Neural cell (in vitro differentiated cells): Measurements from ENCODE around the gene SDF4. TPM values are rescaled to one million over a fixed set of nuclear protein-coding genes. Genes with fewer than 3 reads are reported as not detected.

Source experiments
- H2AFZ ChIP-seq: fragments of 200-600, 300-800 bp; sonication (generic), shearing (Covaris generic); 2 replicates; pipeline ENCODE4 v1.6.0; 2014; ENCODE audit warnings: low read depth, mild to moderate bottlenecking, antibody characterized with exemption, low read length, moderate library complexity
- H3F3A ChIP-seq: fragments of 200-600 bp; shearing (Covaris generic); 2 replicates; pipeline ENCODE4 v1.6.1; 2016; ENCODE audit warnings: mild to moderate bottlenecking, moderate library complexity, mixed read lengths, antibody characterized with exemption, low read length; ENCODE audit not compliant: insufficient read depth, poor library complexity, severe bottlenecking
- H3K27ac ChIP-seq: fragments of 200-600, 300-800 bp; sonication (generic), shearing (Covaris generic); 2 replicates; pipeline ENCODE4 v1.5.1; 2014; ENCODE audit warnings: mild to moderate bottlenecking, low read length, moderate library complexity
- H3K27me3 ChIP-seq: fragments of 300-800, 200-600 bp; sonication (generic), shearing (Covaris generic); 2 replicates; pipeline ENCODE4 v1.6.0; 2014; ENCODE audit warnings: mild to moderate bottlenecking, low read depth, low read length, moderate library complexity; ENCODE audit not compliant: insufficient read depth
- H3K36me3 ChIP-seq: fragments of 300-800, 200-600 bp; sonication (generic), shearing (Covaris generic); 2 replicates; pipeline ENCODE4 v1.5.1; 2014; ENCODE audit warnings: mild to moderate bottlenecking, antibody characterized with exemption, low read length, moderate library complexity; ENCODE audit not compliant: insufficient read depth
- H3K4me2 ChIP-seq: fragments of 300-800, 200-600 bp; sonication (generic), shearing (Covaris generic); 2 replicates; pipeline ENCODE4 v1.6.0; 2014; ENCODE audit warnings: mild to moderate bottlenecking, low read length
- H3K4me3 ChIP-seq: fragments of 300-800, 200-600 bp; sonication (generic), shearing (Covaris generic); 2 replicates; pipeline ENCODE4 v1.5.1; 2014; ENCODE audit warnings: mild to moderate bottlenecking, low read length, moderate library complexity
- H3K79me2 ChIP-seq: fragments of 200-600 bp; shearing (Covaris generic); replicated peaks from 2 replicates; pipeline ENCODE4 v1.6.0; 2014; ENCODE audit warnings: mild to moderate bottlenecking, low read length, moderate library complexity; ENCODE audit not compliant: insufficient read depth
- H3K9ac ChIP-seq: fragments of 300-800, 200-600 bp; sonication (generic), shearing (Covaris generic); 2 replicates; pipeline ENCODE4 v1.6.1; 2016; ENCODE audit warnings: mild to moderate bottlenecking, low read length, mixed read lengths
- H3K9me2 ChIP-seq: fragments of 200-600 bp; shearing (Covaris generic); 2 replicates; pipeline ENCODE4 v1.6.1; 2016; ENCODE audit warnings: mild to moderate bottlenecking, low read length, mixed read lengths; ENCODE audit not compliant: insufficient read depth
- H3K9me3 ChIP-seq: fragments of 200-600, 300-800 bp; sonication (generic), shearing (Covaris generic); 2 replicates; pipeline ENCODE4 v1.6.1; 2016; ENCODE audit warnings: mild to moderate bottlenecking, mixed run types, low read length, moderate library complexity, mixed read lengths
- H4K20me1 ChIP-seq: fragments of 200-600 bp; shearing (Covaris generic); 2 replicates; pipeline ENCODE4 v1.6.1; 2016; ENCODE audit warnings: mild to moderate bottlenecking, mixed run types; ENCODE audit not compliant: insufficient read depth
- CTCF ChIP-seq: fragments of 450-650 bp; IDR thresholded peaks from 2 replicates; pipeline ENCODE4 v1.5.1; 2014; ENCODE audit warnings: antibody characterized with exemption, mild to moderate bottlenecking, moderate library complexity; ENCODE audit not compliant: poor library complexity, severe bottlenecking
- EP300 ChIP-seq: fragments of 450-650 bp; conservative IDR thresholded peaks from 2 replicates; pipeline ENCODE4 v1.6.1; 2014; ENCODE audit warnings: antibody characterized with exemption, mild to moderate bottlenecking, moderate library complexity; ENCODE audit not compliant: poor library complexity, severe bottlenecking
- EZH2 ChIP-seq: fragments of 200-600, 300-800 bp; shearing (Covaris generic), sonication (generic); IDR thresholded peaks from 2 replicates; pipeline ENCODE4 v1.6.1; 2014; ENCODE audit warnings: antibody characterized with exemption, low read length, borderline replicate concordance, mild to moderate bottlenecking; ENCODE audit not compliant: insufficient read depth, poor library complexity, severe bottlenecking
- MXI1 ChIP-seq: fragments of 450-650 bp; conservative IDR thresholded peaks from 2 replicates; pipeline ENCODE4 v1.6.1; 2014; ENCODE audit warnings: antibody characterized with exemption, mild to moderate bottlenecking; ENCODE audit not compliant: poor library complexity, severe bottlenecking
- POLR2AphosphoS5 ChIP-seq: IDR thresholded peaks from 2 replicates; pipeline ENCODE4 v1.6.1; 2012
- RAD21 ChIP-seq: fragments of 450-650 bp; conservative IDR thresholded peaks from 2 replicates; pipeline ENCODE4 v1.6.1; 2014; ENCODE audit warnings: antibody characterized with exemption, mild to moderate bottlenecking, moderate library complexity
- SMC3 ChIP-seq: fragments of 450-650 bp; conservative IDR thresholded peaks from 2 replicates; pipeline ENCODE4 v1.6.1; 2014; ENCODE audit warnings: antibody characterized with exemption, mild to moderate bottlenecking, moderate library complexity; ENCODE audit not compliant: poor library complexity
- TAF1 ChIP-seq: IDR thresholded peaks from 2 replicates; pipeline ENCODE4 v1.6.1; 2012; ENCODE audit warnings: low read depth
- polyA plus RNA-seq: library from polyadenylated mRNA; depleted of rRNA; stranded (reverse); fragments of >200 nt; gene quantifications from 2 replicates; pipeline ENCODE4 v1.2.3, GENCODE V29; 2014
- TF ChIP-seq, protein P1 (sequence below): IDR thresholded peaks from 2 replicates; pipeline ENCODE4 v1.6.1; 2012; ENCODE audit warnings: borderline replicate concordance

SDF4 gene
- polyA plus RNA-seq, 1 donor from 2014 or later = 91.2 TPM

GRCh38 chr1:1255078-1255477, 23.3 kb upstream of the SDF4 start:
- no peak overlapping the region for H2AFZ ChIP-seq
- H3K27me3 ChIP-seq = no peaks in the 10 kb centered on the region
- no peaks in the 10 kb centered on the region for H4K20me1 ChIP-seq
- no peak overlapping the region for H3K9ac ChIP-seq
- H3K4me2 ChIP-seq = no peak overlapping the region
- no peak for TF ChIP-seq SMC3
- H3K79me2 ChIP-seq = no peaks in the 10 kb centered on the region
- H3K9me3 ChIP-seq = no peaks in the 10 kb centered on the region
- H3F3A ChIP-seq = no peaks in the 10 kb centered on the region
- no peak overlapping the region for H3K27ac ChIP-seq
- no peaks in the 10 kb centered on the region for H3K36me3 ChIP-seq
- no peaks in the 10 kb centered on the region for H3K9me2 ChIP-seq
- no peak overlapping the region for H3K4me3 ChIP-seq

DNA sequence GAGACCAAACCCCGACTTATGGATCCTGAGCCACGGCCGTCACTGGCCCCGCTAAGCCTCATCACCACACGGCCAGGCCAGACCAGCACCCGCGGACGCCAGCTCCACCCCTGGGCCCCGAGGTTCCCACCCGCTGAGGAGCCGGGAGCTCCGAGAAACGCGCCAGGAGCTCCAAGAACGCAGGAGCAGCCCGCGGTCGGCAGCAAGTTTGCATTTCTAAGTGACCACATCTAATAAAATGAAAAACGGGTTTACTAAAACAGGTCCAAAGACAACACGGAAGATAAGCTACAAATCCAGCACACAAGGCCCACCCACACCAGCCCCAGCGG, 22.8 kb upstream of the SDF4 start:
- no peak overlapping the region for H3K4me3 ChIP-seq
- H3K27me3 ChIP-seq = no peaks in the 10 kb centered on the region
- no peak overlapping the region for H3K4me2 ChIP-seq
- H3K27ac ChIP-seq = no peak overlapping the region
- H2AFZ ChIP-seq = no peak overlapping the region
- H3K9me3 ChIP-seq = no peaks in the 10 kb centered on the region
- no peaks in the 10 kb centered on the region for H3K79me2 ChIP-seq
- no peaks in the 10 kb centered on the region for H4K20me1 ChIP-seq
- no peaks in the 10 kb centered on the region for H3K36me3 ChIP-seq
- H3K9me2 ChIP-seq = no peaks in the 10 kb centered on the region
- no peak overlapping the region for H3K9ac ChIP-seq
- H3F3A ChIP-seq = no peaks in the 10 kb centered on the region
- TF ChIP-seq TAF1 (no peak), EZH2 (no peak), POLR2AphosphoS5 (no peak), RAD21 (no peak), EP300 (no peak)
- TF ChIP-seq, protein P1, sequence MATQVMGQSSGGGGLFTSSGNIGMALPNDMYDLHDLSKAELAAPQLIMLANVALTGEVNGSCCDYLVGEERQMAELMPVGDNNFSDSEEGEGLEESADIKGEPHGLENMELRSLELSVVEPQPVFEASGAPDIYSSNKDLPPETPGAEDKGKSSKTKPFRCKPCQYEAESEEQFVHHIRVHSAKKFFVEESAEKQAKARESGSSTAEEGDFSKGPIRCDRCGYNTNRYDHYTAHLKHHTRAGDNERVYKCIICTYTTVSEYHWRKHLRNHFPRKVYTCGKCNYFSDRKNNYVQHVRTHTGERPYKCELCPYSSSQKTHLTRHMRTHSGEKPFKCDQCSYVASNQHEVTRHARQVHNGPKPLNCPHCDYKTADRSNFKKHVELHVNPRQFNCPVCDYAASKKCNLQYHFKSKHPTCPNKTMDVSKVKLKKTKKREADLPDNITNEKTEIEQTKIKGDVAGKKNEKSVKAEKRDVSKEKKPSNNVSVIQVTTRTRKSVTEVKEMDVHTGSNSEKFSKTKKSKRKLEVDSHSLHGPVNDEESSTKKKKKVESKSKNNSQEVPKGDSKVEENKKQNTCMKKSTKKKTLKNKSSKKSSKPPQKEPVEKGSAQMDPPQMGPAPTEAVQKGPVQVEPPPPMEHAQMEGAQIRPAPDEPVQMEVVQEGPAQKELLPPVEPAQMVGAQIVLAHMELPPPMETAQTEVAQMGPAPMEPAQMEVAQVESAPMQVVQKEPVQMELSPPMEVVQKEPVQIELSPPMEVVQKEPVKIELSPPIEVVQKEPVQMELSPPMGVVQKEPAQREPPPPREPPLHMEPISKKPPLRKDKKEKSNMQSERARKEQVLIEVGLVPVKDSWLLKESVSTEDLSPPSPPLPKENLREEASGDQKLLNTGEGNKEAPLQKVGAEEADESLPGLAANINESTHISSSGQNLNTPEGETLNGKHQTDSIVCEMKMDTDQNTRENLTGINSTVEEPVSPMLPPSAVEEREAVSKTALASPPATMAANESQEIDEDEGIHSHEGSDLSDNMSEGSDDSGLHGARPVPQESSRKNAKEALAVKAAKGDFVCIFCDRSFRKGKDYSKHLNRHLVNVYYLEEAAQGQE = no peak

- H3K9me3 ChIP-seq = no peaks in the 10 kb centered on the region
- H4K20me1 ChIP-seq = no peaks in the 10 kb centered on the region
- H3K36me3 ChIP-seq = no peaks in the 10 kb centered on the region
- no peak overlapping the region for H3K4me2 ChIP-seq
- TF ChIP-seq SMC3 = no peak
- TF ChIP-seq MXI1 = no peak
- TF ChIP-seq EP300 = no peak
- TF ChIP-seq POLR2AphosphoS5 = no peak
- TF ChIP-seq CTCF = no peak
- TF ChIP-seq RAD21 = no peak
- TF ChIP-seq, protein P1 = no peak
- no peak for TF ChIP-seq TAF1
- no peak for TF ChIP-seq EZH2
- no peak overlapping the region for H3K9ac ChIP-seq
- no peaks in the 10 kb centered on the region for H3K27me3 ChIP-seq
- H3K79me2 ChIP-seq = no peaks in the 10 kb centered on the region
- no peaks in the 10 kb centered on the region for H3K9me2 ChIP-seq
- no peak overlapping the region for H3K27ac ChIP-seq
- no peaks in the 10 kb centered on the region for H3F3A ChIP-seq
- no peak overlapping the region for H2AFZ ChIP-seq
- no peak overlapping the region for H3K4me3 ChIP-seq
Observed at GRCh38 chr1:1253972-1254666, 22.3 kb upstream of the SDF4 start.
